ENCODE measurements around the gene MYO5B. TPM values are rescaled to one million over a fixed set of nuclear protein-coding genes. Genes with fewer than 3 reads are reported as not detected.
"Not testable (repeated sequence)": the region's sequence is repeated elsewhere in the genome, so short reads cannot be mapped to it uniquely, and the experiment has no call there.

MYO5B gene
- total RNA-seq (ENCODE audit: unreplicated experiment), result 1.5 TPM
- long read RNA-seq, partial matches to known transcripts, result 1 of 1 reads
- long read RNA-seq, other reads (novel, unspliced or antisense), result 0 of 1 reads

DNA sequence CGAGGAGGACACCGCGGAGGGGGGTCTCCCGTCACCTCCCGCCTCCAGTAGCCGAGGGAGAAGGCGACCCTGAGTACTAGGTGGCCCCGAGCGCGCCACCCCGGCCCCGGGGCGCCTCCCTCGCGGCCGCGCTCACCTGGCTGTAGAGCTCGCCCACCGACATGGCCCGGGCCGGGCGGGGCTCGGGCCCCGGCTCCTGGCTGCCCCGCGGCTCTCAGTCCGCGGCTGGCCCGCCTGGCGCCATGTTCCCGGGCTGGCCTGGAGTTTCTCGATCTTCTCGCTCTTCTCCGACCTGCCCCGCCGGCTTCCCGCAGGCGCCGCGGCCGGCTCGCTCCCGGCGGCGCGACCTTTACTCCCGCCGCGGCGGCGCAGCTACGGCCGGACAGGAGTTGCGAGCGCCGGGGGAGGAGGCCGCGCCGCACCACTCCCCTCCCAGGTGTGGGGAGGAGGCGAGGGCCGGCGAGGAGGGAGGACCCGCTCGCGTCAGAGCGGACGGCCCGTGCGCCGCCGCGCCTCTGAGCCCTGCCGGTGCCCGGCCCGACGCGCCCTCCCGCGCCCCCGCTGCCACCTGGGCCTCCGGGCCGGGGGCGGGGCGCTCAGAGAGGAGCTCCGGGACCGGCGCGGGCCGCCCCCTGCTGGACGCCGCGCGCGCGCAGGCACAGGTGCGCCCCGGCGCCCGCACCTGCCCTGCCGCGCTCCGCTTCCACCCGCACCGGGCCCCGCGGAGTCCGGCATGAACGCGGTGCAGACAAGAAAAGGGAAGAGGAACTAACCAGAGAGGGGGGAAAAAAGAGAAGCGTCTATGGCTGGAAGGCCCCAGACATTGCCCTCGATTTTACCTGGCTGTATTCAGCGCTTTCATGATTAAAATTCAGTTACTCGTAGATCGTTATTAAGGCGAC is at the start of gene MYO5B:
Gene MYO5B (minus strand): TSS at position 517 of the 902 bp plus-strand sequence. CDS start 354 bp downstream, at position 163.
- Mint-ChIP-seq H3K27ac (ENCODE audit: unreplicated experiment) (no peak within 1 kb of the TSS), H3K4me3 (ENCODE audit: unreplicated experiment) (peak within 1 kb of the TSS; percentile 86), H3K9me3 (ENCODE audit: unreplicated experiment) (no peaks in the 10 kb centered on the region), H3K4me1 (ENCODE audit: unreplicated experiment) (peaks cover 4% of the 10 kb centered on the region), H3K27me3 (ENCODE audit: unreplicated experiment) (peaks cover 18% of the 10 kb centered on the region), H3K36me3 (ENCODE audit: low read depth, unreplicated experiment) (no peaks in the 10 kb centered on the region)
- TF ChIP-seq, protein P1, sequence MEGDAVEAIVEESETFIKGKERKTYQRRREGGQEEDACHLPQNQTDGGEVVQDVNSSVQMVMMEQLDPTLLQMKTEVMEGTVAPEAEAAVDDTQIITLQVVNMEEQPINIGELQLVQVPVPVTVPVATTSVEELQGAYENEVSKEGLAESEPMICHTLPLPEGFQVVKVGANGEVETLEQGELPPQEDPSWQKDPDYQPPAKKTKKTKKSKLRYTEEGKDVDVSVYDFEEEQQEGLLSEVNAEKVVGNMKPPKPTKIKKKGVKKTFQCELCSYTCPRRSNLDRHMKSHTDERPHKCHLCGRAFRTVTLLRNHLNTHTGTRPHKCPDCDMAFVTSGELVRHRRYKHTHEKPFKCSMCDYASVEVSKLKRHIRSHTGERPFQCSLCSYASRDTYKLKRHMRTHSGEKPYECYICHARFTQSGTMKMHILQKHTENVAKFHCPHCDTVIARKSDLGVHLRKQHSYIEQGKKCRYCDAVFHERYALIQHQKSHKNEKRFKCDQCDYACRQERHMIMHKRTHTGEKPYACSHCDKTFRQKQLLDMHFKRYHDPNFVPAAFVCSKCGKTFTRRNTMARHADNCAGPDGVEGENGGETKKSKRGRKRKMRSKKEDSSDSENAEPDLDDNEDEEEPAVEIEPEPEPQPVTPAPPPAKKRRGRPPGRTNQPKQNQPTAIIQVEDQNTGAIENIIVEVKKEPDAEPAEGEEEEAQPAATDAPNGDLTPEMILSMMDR (IDR thresholded peaks at IDR 0.05; ENCODE audit: unreplicated experiment), result peak; percentile 50
- peak; percentile 55 for DNase-seq (ENCODE audit: low spot score)

DNA sequence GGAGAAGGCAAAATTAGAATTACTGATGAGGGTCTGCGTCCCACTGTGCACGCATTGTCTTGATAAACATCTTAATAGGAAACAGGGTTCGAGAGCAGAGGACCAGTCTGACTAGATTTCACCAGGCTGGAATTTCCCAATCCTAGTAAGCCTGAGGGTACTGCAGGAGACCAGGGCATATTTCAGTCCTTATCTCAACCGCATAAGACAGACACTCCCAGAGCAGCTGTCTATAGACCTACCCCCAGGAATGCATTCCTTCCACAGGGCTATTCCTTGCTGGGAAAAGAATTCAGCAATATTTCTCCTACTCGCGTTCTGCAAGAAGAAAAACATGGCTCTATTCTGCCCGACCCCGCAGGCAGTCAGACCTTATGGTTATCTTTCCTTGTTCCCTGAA is 46.8 kb upstream of the MYO5B start:
- H3K4me3 Mint-ChIP-seq (ENCODE audit: unreplicated experiment); DNase-seq (ENCODE audit: low spot score); H3K9me3 Mint-ChIP-seq (ENCODE audit: unreplicated experiment); H3K4me1 Mint-ChIP-seq (ENCODE audit: unreplicated experiment); H3K27me3 Mint-ChIP-seq (ENCODE audit: unreplicated experiment); H3K36me3 Mint-ChIP-seq (ENCODE audit: low read depth, unreplicated experiment); H3K27ac Mint-ChIP-seq (ENCODE audit: unreplicated experiment): not testable (repeated sequence)

DNA sequence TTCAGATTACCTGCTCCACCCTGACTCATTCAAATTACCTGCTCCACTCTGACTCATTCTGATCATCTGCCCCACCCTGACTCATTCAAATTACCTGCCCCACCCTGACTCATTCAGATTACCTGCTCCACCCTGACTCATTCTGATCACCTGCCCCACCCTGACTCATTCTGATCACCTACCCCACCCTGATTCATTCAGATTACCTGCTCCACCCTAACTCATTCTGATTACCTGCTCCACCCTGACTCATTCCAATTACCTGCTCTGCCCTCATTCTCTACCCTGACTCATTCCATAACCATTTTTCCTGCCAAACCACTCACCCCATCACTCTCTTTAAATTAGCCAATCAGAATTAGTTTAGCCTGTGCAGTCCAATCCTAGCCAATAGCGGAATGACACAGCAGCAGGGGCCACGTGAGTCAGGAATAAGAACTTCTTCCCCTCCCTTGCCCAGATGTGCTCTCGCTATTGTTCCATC is 45.2 kb upstream of the MYO5B start:
- H3K9me3 Mint-ChIP-seq (ENCODE audit: unreplicated experiment), result peaks cover 5% of the 10 kb centered on the region
- H3K36me3 Mint-ChIP-seq (ENCODE audit: low read depth, unreplicated experiment), result peaks cover 8% of the 10 kb centered on the region
- no peak overlapping the region for H3K4me3 Mint-ChIP-seq (ENCODE audit: unreplicated experiment)
- TF ChIP-seq, protein P1 (IDR thresholded peaks at IDR 0.05; ENCODE audit: unreplicated experiment), result no peak
- DNase-seq (ENCODE audit: low spot score), result no peak
- H3K27me3 Mint-ChIP-seq (ENCODE audit: unreplicated experiment), result no peaks in the 10 kb centered on the region
- H3K27ac Mint-ChIP-seq (ENCODE audit: unreplicated experiment), result no peak overlapping the region
- no peaks in the 10 kb centered on the region for H3K4me1 Mint-ChIP-seq (ENCODE audit: unreplicated experiment)

DNA sequence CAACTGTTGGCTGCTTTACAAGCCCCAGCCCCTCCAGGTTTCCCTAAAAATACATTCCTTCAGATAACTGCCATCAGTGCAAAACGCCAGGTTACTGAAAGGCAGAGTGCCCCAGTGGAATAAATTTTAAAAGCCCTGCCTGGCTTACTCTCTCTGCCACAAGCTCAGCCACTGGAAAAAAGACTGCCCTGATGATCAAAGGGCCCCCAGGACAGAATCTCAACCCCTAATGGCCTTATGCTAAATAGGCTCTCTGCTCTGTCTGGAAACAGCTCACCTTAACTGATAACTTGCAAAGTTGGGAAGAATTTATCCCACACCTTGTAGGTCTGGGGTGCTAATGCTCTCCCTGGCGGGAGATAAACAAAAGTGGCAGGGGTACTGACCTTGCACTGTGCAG is 37.5 kb upstream of the MYO5B start:
- H3K4me1 Mint-ChIP-seq (ENCODE audit: unreplicated experiment), result no peaks in the 10 kb centered on the region
- no peaks in the 10 kb centered on the region for H3K9me3 Mint-ChIP-seq (ENCODE audit: unreplicated experiment)
- H3K36me3 Mint-ChIP-seq (ENCODE audit: low read depth, unreplicated experiment), result no peaks in the 10 kb centered on the region
- no peak for DNase-seq (ENCODE audit: low spot score)
- H3K27ac Mint-ChIP-seq (ENCODE audit: unreplicated experiment), result no peak overlapping the region
- no peak overlapping the region for H3K4me3 Mint-ChIP-seq (ENCODE audit: unreplicated experiment)
- H3K27me3 Mint-ChIP-seq (ENCODE audit: unreplicated experiment), result peaks cover 1% of the 10 kb centered on the region
- TF ChIP-seq, protein P1 (IDR thresholded peaks at IDR 0.05; ENCODE audit: unreplicated experiment), result no peak

DNA sequence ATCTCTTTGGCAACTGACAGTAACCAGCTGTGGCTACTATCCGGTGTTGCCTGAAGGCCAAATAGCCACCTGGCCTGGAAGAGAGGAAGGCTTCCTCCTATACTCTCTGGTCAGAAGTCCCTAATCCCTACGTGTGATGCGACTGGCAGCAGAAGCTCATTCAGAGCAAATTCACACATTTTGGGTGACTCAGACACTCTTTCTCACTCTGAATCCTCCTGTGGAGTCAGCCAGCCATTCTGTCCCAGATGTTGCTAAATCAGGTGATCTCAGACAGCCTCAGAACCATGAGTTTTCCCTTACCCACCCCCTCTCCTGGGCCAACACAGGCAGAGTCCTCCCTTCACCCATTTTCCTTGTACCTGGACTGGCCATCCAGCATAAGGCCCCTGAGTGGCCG is 36.7 kb upstream of the MYO5B start:
- Mint-ChIP-seq H3K36me3 (ENCODE audit: low read depth, unreplicated experiment) (no peaks in the 10 kb centered on the region), H3K9me3 (ENCODE audit: unreplicated experiment) (no peaks in the 10 kb centered on the region), H3K27ac (ENCODE audit: unreplicated experiment) (no peak overlapping the region), H3K4me1 (ENCODE audit: unreplicated experiment) (no peaks in the 10 kb centered on the region), H3K4me3 (ENCODE audit: unreplicated experiment) (no peak overlapping the region), H3K27me3 (ENCODE audit: unreplicated experiment) (peaks cover 3% of the 10 kb centered on the region)
- DNase-seq (ENCODE audit: low spot score), result no peak
- TF ChIP-seq, protein P1 (IDR thresholded peaks at IDR 0.05; ENCODE audit: unreplicated experiment), result no peak

DNA sequence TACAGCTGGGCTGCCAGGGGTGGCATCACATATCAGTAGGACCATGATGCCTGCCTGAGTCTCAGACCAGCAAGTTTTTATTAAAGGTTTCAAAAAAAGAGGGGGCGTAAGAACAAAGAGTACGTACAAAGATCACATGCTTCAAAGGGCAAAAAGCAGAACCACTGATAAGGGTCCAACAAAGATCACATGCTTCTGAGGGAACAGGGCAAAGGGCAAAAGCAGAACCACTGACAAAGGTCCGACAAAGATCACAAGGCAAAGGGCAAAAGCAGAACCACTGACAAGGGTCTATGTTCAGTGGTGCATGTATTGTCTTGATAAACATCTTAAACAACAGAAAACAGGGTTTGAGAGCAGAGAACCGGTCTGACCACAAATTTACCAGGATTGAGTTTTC is 25.3 kb upstream of the MYO5B start:
- not testable (repeated sequence) for H3K4me3 Mint-ChIP-seq (ENCODE audit: unreplicated experiment); H3K4me1 Mint-ChIP-seq (ENCODE audit: unreplicated experiment); H3K27me3 Mint-ChIP-seq (ENCODE audit: unreplicated experiment); DNase-seq (ENCODE audit: low spot score); H3K9me3 Mint-ChIP-seq (ENCODE audit: unreplicated experiment); H3K36me3 Mint-ChIP-seq (ENCODE audit: low read depth, unreplicated experiment); H3K27ac Mint-ChIP-seq (ENCODE audit: unreplicated experiment)
